ENCODE data around the gene APRT. TPM values are rescaled to one million over a fixed set of nuclear protein-coding genes. Genes with fewer than 3 reads are reported as not detected.

The APRT gene
- total and polyA plus RNA-seq, 9 of the 15 experiments (the other 6 are each of a cell fraction or from before 2014, with no cell fraction given) = 41.7 to 409 (median 146) TPM

- TF ChIP-seq CHD7 (IDR thresholded peaks at IDR 0.05; ENCODE audit: low read depth, low read length) = no peak
- TF ChIP-seq XRCC4 (IDR thresholded peaks at IDR 0.05; ENCODE audit: extremely low read depth, insufficient read depth, insufficient read length) = no peak
- TF ChIP-seq RBM15 (IDR thresholded peaks at IDR 0.05; ENCODE audit: insufficient read depth, low read length) = no peak
- TF ChIP-seq XRCC3 (IDR thresholded peaks at IDR 0.05) = no peak
- TF ChIP-seq, protein P1, sequence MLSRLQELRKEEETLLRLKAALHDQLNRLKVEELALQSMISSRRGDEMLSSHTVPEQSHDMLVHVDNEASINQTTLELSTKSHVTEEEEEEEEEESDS (CRISPR knock-in tag; IDR thresholded peaks at IDR 0.05) = no peak
- TF ChIP-seq, protein P2, sequence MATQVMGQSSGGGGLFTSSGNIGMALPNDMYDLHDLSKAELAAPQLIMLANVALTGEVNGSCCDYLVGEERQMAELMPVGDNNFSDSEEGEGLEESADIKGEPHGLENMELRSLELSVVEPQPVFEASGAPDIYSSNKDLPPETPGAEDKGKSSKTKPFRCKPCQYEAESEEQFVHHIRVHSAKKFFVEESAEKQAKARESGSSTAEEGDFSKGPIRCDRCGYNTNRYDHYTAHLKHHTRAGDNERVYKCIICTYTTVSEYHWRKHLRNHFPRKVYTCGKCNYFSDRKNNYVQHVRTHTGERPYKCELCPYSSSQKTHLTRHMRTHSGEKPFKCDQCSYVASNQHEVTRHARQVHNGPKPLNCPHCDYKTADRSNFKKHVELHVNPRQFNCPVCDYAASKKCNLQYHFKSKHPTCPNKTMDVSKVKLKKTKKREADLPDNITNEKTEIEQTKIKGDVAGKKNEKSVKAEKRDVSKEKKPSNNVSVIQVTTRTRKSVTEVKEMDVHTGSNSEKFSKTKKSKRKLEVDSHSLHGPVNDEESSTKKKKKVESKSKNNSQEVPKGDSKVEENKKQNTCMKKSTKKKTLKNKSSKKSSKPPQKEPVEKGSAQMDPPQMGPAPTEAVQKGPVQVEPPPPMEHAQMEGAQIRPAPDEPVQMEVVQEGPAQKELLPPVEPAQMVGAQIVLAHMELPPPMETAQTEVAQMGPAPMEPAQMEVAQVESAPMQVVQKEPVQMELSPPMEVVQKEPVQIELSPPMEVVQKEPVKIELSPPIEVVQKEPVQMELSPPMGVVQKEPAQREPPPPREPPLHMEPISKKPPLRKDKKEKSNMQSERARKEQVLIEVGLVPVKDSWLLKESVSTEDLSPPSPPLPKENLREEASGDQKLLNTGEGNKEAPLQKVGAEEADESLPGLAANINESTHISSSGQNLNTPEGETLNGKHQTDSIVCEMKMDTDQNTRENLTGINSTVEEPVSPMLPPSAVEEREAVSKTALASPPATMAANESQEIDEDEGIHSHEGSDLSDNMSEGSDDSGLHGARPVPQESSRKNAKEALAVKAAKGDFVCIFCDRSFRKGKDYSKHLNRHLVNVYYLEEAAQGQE (IDR thresholded peaks at IDR 0.05; ENCODE audit: borderline replicate concordance) = no peak
- TF ChIP-seq, protein P2 (CRISPR knock-in tag; IDR thresholded peaks at IDR 0.05; ENCODE audit: low read depth) = no peak
Observed at GRCh38 chr16:88799569-88800276, 12.0 kb downstream of the APRT start (continued).
